GM21526 (cell line): Measurements from ENCODE around the gene ZNF462.

Experiments
- ATAC-seq: cut with Tn5 transposase; IDR thresholded peaks from one replicate; pipeline ENCODE4 v1.9.1; 2021; ENCODE audit warnings: moderate library complexity; ENCODE audit not compliant: unreplicated experiment, low FRiP score

Gene ZNF462

DNA sequence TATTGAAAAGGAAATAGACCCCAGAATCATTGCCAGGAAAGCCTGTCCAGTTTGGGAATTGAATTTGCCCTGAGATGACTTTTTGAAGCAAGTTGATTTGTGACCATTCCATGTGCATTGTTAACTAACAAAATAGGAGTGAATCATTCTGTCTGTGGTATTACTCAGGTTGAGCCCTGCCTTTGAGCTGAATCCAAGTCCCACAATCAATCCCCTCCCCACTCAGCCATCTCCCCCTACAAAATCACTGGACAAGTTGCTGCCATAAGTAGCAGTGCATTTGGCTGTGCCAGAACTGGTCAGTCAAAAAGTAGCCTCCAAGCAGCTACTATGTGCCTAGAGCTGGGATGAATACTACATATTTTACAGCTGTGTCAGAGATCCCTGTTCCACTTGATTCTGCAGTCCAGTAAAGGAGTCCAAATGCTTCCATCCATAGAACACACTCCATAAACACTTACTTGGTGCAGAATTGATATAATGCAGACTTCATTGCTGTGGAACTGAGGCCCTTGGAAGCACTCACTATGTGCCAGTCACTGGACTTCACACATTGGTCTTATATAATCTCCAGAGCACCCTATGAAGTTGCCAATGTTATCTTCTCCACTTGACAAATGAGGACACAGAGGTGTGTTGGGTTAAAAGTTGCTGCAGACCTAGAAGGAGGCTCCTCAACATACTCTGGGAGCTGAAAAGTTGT lies 96.1 kb downstream of the ZNF462 start:
- ATAC-seq = no peak

DNA sequence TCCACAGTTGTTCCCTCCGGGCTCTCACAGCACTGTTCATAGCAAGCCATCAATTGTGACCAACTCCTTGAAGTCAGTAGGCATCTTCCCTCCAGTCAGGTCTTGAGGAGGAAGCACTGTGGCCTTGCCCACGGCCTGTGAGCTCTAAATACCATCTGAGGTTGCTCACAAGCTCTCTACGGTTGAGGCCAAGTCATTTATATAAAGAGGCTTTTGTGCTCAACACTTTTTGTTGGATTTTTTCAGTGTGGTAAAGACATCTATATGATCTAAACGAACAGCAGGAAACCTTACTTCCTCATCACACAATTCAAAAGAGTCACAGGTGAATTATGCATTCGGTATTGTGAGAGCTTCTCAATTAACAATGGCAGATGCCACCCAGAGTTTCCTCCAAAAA lies 97.3 kb downstream of the ZNF462 start:
- ATAC-seq = no peak

GRCh38 chr9:106961623-106962022 lies 98.7 kb downstream of the ZNF462 start:
- no peak for ATAC-seq

GRCh38 chr9:106962122-106962521 lies 99.2 kb downstream of the ZNF462 start:
- no peak for ATAC-seq

- ATAC-seq = no peak
Observed at GRCh38 chr9:106962615-106963363, 99.8 kb downstream of the ZNF462 start.

DNA sequence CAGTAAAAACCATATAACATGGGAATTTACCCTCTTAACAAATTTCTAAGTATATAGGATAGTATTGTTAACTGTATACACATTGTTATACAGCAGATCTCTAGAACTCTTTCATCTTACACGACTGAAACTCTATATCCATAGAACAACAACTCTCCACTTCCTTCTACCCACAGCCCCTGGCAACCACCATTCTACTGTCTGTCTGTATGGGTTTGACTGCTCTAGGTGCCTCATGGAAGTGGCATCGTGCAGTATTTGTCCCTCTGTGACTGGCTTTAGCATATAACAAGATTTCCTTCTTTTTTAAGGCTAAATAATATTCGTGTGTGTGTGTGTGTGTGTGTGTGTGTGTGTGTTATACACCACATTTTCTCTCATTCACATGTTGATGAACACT lies 100.7 kb downstream of the ZNF462 start:
- no peak for ATAC-seq

GRCh38 chr9:106964329-106964728 lies 101.4 kb downstream of the ZNF462 start:
- no peak for ATAC-seq

GRCh38 chr9:106964822-106965525 lies 102.0 kb downstream of the ZNF462 start:
- ATAC-seq = no peak

GRCh38 chr9:106966481-106966880 lies 103.5 kb downstream of the ZNF462 start:
- no peak for ATAC-seq

GRCh38 chr9:106969696-106970095 lies 106.7 kb downstream of the ZNF462 start:
- no peak for ATAC-seq

DNA sequence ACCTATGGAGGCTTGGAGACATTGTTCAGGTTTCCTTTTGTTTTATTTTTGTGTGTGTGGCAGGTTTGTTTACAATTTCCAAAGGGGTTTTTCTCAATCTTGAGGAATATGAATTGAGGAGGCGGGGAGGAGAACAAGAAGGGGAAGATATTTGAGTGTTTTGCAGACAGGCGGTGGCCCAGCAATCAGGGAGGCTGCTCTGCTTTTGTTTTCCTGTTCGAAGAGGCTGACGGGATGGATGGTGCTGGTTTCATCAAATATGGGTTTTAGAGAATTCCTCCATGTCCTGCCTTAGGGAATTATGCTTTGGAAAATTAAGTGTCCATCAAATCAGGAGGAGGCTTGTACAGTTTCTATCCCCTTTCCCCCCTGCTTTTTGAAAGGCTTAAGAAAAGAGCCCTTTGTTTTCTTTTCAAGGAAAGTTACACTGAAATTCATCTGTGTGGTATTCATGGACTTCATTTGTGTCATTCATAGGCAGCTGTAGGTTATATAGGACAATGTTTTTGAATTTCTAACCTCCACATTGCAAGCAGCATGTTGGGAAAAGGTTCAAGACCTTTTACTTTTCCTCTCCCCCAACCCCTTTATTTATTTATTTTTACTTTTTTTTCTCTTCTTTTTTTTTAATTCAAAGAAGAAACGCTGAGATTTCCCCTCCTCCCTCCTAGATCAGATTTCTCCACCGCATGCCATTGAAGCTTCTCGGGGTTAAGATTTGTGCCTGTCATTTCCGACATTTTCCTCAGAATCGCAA lies 107.4 kb downstream of the ZNF462 start:
- ATAC-seq = no peak

DNA sequence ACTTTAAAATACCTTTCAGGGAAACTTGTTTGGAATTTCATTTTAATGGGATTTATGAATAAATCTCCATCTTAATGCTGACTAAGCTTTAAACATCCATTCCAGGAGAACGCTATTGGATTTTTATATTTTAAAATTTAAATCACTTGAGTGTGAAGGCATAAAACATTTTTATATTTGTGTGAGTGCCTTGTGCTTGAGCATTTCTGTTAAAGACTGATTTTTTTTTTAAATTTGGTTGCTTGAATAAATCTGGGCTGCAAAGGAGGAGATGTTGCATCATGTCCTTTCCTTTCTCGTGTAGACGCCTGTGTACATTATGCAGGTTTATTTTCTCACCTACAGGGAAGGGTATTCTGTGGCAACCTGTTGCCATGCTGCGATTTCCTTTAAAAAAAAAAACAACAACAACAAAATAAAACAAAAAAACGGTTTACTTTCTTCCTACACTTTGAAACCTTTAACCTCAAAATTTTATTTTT lies 108.1 kb downstream of the ZNF462 start:
- ATAC-seq = no peak

- ATAC-seq = no peak
Observed at GRCh38 chr9:106972082-106972481, 109.1 kb downstream of the ZNF462 start.

DNA sequence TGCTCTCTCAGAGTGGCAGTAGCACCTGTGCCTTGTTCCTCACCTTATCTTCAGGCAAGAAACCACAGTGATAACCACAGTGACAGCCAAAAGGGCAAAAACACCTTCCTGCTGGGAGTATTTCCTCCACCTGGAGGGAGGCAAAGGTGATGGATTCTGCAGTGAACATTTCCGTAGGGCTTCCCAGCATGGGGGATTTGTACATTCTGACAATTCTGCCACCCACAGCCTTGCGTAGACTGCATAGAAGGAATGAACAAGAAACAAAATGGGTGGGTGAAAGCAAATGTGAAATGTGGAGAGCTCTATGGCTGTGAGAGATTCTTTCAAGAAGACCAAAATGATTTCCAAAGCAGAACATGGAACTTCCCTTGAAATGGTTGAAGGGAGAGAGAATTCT lies 111.4 kb downstream of the ZNF462 start:
- ATAC-seq = no peak

GRCh38 chr9:106976772-106977171 lies 113.8 kb downstream of the ZNF462 start:
- no peak for ATAC-seq

- no peak for ATAC-seq
Observed at GRCh38 chr9:106980551-106981101, 117.7 kb downstream of the ZNF462 start.

DNA sequence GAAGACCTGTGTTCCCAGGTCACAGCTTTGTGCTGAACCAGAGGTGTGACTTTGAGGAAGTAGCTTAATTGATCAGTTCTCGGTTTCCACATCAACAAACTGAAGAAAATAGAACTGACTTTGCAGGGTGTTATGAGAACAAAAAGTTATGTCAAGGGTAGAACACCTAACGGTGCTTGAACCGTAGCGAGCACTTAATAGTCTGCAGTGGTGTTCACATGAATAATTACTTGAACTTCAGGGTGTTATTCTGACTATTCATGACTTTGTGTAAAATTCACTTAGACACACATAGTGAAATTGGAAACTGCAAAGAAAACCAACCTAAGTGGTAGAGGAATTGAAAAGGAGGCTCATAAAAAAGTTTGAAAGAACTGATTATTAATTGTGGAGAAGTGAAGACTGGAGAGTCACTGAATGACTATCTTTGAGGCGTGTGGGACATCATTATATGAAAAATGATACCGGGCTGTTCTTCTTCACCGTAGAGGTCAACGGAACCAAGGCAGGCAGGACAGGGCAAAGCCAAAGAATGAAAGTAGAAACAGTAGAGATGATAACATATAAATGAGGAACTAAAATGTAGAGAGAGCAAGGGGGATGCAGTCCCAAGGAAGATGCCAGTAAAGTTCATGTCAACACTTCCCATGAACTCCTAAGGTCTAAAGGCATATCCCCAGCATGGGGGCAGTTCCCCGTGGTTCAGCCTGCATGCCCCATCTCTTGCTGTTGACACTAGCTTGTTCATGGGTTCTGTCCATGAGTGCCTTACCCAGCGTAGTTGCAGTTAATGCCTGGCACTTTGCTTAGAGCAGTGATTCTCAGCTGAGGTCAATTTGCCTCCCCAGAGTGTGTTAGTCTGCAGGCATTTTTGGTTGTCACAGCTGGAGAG lies 118.7 kb downstream of the ZNF462 start:
- ATAC-seq = peak; percentile 74

DNA sequence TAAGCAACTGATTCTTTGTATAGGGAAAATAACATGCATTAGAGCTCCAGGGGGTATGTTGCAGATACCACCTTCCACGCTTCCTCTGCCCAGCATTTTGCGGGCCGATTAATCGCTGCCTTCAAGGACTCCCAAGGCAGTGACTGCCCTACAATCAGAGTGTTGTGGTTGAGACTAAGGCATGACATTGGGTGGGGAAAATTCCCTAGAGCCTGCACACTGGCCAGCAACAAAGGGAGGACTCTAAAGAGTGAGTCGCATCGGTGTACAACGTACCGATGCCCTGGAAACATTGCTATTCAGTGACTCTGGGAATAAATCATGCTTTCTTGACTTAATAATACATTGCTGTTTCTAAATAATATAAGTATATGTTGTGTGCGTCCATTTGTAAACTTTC lies 119.7 kb downstream of the ZNF462 start:
- ATAC-seq = no peak

DNA sequence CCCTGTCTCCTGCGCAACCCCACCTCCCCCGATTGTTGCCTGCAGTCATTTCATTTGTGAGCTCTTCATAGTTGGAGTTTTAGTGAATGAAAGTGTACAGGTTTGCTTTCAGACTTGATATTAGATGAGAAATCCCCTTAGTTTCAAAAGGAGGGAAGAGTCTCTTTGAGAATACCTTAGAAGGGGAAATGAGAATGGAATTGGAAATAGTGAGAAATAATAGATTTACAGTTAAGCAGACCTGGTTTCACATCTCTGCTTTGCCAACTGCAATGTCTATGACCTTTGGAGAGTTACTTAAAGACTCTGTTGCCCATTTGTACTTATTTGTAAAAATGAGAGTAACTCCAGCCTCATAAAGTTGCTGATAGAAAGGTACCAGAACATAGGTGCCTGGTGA lies 120.4 kb downstream of the ZNF462 start:
- no peak for ATAC-seq
